Measurements from ENCODE around the gene FBXO24. TPM values are rescaled to one million over a fixed set of nuclear protein-coding genes. Genes with fewer than 3 reads are reported as not detected.
A peak's percentile ranks its signal among the peaks of the same experiment; 100 is the strongest.

The FBXO24 gene
- polyA plus RNA-seq, 1 of the 3 experiments (the other 2 are of a cell fraction), result 0.94 TPM

- H3K9me3 ChIP-seq, result no peaks in the 10 kb centered on the region
- ChIA-PET CTCF (interaction anchor here (0.6 to 4.3 kb wide), 7 partner anchors 9 to 74 kb away, joined by 3 to 30 read pairs (median 6); partner anchors contain the start of gene FBXO24), POLR2A (interaction anchor here (0.6 kb wide), 1 partner anchor 174 kb away, joined by 3 read pairs; no protein-coding TSS in a partner anchor)
- no peaks in the 10 kb centered on the region for H3K4me1 ChIP-seq (ENCODE audit: control insufficient read depth in 1 of 2, insufficient read depth in 2 of 2, low read depth in 1 of 2, low read length in 1 of 2)
- no peak overlapping the region for H3K27ac ChIP-seq (ENCODE audit: low read depth in 2 of 2, low read length in 1 of 2)
- no peaks in the 10 kb centered on the region for H3K79me2 ChIP-seq (ENCODE audit: insufficient read depth)
- no peaks in the 10 kb centered on the region for H3K27me3 ChIP-seq (ENCODE audit: insufficient read depth)
- peaks cover 24 to 51% of the 10 kb centered on the region in 2 experiments for H3K36me3 ChIP-seq (replicated peaks in 1 of 2; ENCODE audit: control insufficient read depth in 1 of 2, insufficient read depth in 2 of 2, low read length in 1 of 2)
- H3K4me2 ChIP-seq, result no peak overlapping the region
- H4K20me1 ChIP-seq (ENCODE audit: insufficient read depth), result no peaks in the 10 kb centered on the region
- no peak overlapping the region for H3K9ac ChIP-seq
- H3K9me2 ChIP-seq, result no peaks in the 10 kb centered on the region
- H3F3A ChIP-seq (replicated peaks; ENCODE audit: insufficient read depth), result no peaks in the 10 kb centered on the region
- 97% methylated on average over 13 of the region's 13 CpGs for WGBS (ENCODE audit: low lambda C conversion rate)
- DNase-seq, result peak; percentile 15
- TF ChIP-seq TAF1 (IDR thresholded peaks at IDR 0.05; ENCODE audit: borderline replicate concordance, low read depth, low read length) (no peak), ELF1 (IDR thresholded peaks at IDR 0.05) (no peak), TEAD4 (IDR thresholded peaks at IDR 0.05; ENCODE audit: borderline replicate concordance, insufficient read depth) (no peak), JUND (IDR thresholded peaks at IDR 0.05) (no peak), TCF12 (IDR thresholded peaks at IDR 0.05) (no peak), FOSL2 (IDR thresholded peaks at IDR 0.05; ENCODE audit: borderline replicate concordance, low read depth) (no peak), RAD21 (IDR thresholded peaks at IDR 0.05; ENCODE audit: low read length) (no peak), CHD2 (IDR thresholded peaks at IDR 0.05; ENCODE audit: low read length, partially characterized antibody) (no peak), FOXM1 (IDR thresholded peaks at IDR 0.05; ENCODE audit: low read depth) (no peak), EP300 (IDR thresholded peaks at IDR 0.05; ENCODE audit: borderline replicate concordance in 1 of 2, low read depth in 1 of 2, low read length in 1 of 2) (no peak), POLR2AphosphoS5 (IDR thresholded peaks at IDR 0.05; ENCODE audit: low read depth, low read length) (no peak), PBX3 (IDR thresholded peaks at IDR 0.05) (no peak)
- TF ChIP-seq, protein P1, sequence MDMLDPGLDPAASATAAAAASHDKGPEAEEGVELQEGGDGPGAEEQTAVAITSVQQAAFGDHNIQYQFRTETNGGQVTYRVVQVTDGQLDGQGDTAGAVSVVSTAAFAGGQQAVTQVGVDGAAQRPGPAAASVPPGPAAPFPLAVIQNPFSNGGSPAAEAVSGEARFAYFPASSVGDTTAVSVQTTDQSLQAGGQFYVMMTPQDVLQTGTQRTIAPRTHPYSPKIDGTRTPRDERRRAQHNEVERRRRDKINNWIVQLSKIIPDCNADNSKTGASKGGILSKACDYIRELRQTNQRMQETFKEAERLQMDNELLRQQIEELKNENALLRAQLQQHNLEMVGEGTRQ (IDR thresholded peaks at IDR 0.05; ENCODE audit: borderline replicate concordance, low read depth, low read length), result no peak
- no peak overlapping the region for H2AFZ ChIP-seq (ENCODE audit: low read depth)
- H3K4me3 ChIP-seq (ENCODE audit: low read depth in 2 of 2, low read length in 1 of 2), result no peak overlapping the region
These were observed 9.6 kb upstream of the FBXO24 start for GRCh38 chr7:100576384-100576993.

DNA sequence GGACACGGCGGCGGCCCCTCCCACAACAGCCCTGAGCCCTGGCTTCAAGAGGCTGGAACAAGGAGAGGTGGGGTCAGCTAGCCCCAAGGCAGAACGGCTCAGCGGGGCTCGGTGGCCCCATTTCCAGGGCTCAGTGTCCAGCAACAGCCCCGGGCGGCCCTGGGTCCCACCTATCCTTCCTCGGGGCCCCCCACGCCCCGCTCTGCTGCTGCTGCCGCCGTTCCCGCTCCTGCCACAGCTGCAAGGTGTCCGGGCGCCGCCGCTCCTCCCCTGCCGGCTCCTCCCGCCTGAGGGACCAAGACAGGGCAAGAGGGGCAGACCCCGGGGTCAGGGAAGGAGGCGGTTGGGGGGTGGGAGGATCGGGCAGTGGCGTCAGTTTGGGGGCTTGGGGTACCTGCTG, 9.0 kb upstream of the FBXO24 start:
- H4K20me1 ChIP-seq (ENCODE audit: insufficient read depth), result 0 out of 2 replicates have a peak, but pooled peaks cover 3% of the 10 kb centered on the region
- H3K4me3 ChIP-seq (ENCODE audit: low read depth in 2 of 2, low read length in 1 of 2), result no peak overlapping the region
- no peak overlapping the region for H3K27ac ChIP-seq (ENCODE audit: low read depth in 2 of 2, low read length in 1 of 2)
- no peaks in the 10 kb centered on the region for H3F3A ChIP-seq (replicated peaks; ENCODE audit: insufficient read depth)
- DNase-seq, result peak; percentile 32
- no peaks in the 10 kb centered on the region for H3K27me3 ChIP-seq (ENCODE audit: insufficient read depth)
- no peak for TF ChIP-seq GABPA (IDR thresholded peaks at IDR 0.05; ENCODE audit: low read depth)
- TF ChIP-seq, protein P2, sequence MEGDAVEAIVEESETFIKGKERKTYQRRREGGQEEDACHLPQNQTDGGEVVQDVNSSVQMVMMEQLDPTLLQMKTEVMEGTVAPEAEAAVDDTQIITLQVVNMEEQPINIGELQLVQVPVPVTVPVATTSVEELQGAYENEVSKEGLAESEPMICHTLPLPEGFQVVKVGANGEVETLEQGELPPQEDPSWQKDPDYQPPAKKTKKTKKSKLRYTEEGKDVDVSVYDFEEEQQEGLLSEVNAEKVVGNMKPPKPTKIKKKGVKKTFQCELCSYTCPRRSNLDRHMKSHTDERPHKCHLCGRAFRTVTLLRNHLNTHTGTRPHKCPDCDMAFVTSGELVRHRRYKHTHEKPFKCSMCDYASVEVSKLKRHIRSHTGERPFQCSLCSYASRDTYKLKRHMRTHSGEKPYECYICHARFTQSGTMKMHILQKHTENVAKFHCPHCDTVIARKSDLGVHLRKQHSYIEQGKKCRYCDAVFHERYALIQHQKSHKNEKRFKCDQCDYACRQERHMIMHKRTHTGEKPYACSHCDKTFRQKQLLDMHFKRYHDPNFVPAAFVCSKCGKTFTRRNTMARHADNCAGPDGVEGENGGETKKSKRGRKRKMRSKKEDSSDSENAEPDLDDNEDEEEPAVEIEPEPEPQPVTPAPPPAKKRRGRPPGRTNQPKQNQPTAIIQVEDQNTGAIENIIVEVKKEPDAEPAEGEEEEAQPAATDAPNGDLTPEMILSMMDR (IDR thresholded peaks at IDR 0.05), result no peak
- no peak for TF ChIP-seq TEAD4 (IDR thresholded peaks at IDR 0.05; ENCODE audit: borderline replicate concordance, insufficient read depth)
- TF ChIP-seq CHD2 (IDR thresholded peaks at IDR 0.05; ENCODE audit: low read length, partially characterized antibody), result no peak
- no peak for TF ChIP-seq NFIC (IDR thresholded peaks at IDR 0.05; ENCODE audit: borderline replicate concordance)
- no peak for TF ChIP-seq FOXM1 (IDR thresholded peaks at IDR 0.05; ENCODE audit: low read depth)
- TF ChIP-seq RCOR1 (IDR thresholded peaks at IDR 0.05; ENCODE audit: low read length), result no peak
- H3K4me2 ChIP-seq, result no peak overlapping the region
- H3K79me2 ChIP-seq (ENCODE audit: insufficient read depth), result 0 out of 2 replicates have a peak, but pooled peaks cover under 1% of the 10 kb centered on the region
- no peak overlapping the region for H3K9ac ChIP-seq
- H3K4me1 ChIP-seq (ENCODE audit: control insufficient read depth in 1 of 2, insufficient read depth in 2 of 2, low read depth in 1 of 2, low read length in 1 of 2), result no peaks in the 10 kb centered on the region
- no peak overlapping the region for H2AFZ ChIP-seq (ENCODE audit: low read depth)
- ChIA-PET POLR2A (interaction anchor here (0.8 kb wide), 1 partner anchor 9 kb away, joined by 4 read pairs; the partner anchor contains the start of gene FBXO24), CTCF (interaction anchor here (0.6 to 4.3 kb wide), 12 partner anchors 8 to 148 kb away, joined by 3 to 30 read pairs (median 4); partner anchors contain the start of gene FBXO24)
- H3K9me2 ChIP-seq, result no peaks in the 10 kb centered on the region
- peaks cover 27 to 57% of the 10 kb centered on the region in 2 experiments for H3K36me3 ChIP-seq (replicated peaks in 1 of 2; ENCODE audit: control insufficient read depth in 1 of 2, insufficient read depth in 2 of 2, low read length in 1 of 2)
- no peaks in the 10 kb centered on the region for H3K9me3 ChIP-seq
- 92% methylated on average over 24 of the region's 24 CpGs for WGBS (ENCODE audit: low lambda C conversion rate)
